Stimulated activated CD8-positive, alpha-beta memory T cell treated with anti-CD3 and anti-CD28 coated beads, Interleukin-7, amount 100 ng/mL, for 1 hour (primary cell): Measurements from ENCODE around the gene MRPL23.

Experiments
- DNase-seq, 2 donors: peaks; one replicate each; pipeline ENCODE4 v3.0.0-alpha.2; 2020; ENCODE audit warnings: low read depth in 2 of 2

MRPL23 gene

GRCh38 chr11:1946812-1947484 lies at the start of gene MRPL23:
Gene MRPL23 (plus strand): TSS chr11:1947332. CDS start chr11:1947363, 31 bp downstream.
- no peak for DNase-seq

GRCh38 chr11:1899090-1899489 lies 48.0 kb upstream of the MRPL23 start:
- DNase-seq, result no peak

GRCh38 chr11:1899686-1900085 lies 47.4 kb upstream of the MRPL23 start:
- no peak for DNase-seq

DNA sequence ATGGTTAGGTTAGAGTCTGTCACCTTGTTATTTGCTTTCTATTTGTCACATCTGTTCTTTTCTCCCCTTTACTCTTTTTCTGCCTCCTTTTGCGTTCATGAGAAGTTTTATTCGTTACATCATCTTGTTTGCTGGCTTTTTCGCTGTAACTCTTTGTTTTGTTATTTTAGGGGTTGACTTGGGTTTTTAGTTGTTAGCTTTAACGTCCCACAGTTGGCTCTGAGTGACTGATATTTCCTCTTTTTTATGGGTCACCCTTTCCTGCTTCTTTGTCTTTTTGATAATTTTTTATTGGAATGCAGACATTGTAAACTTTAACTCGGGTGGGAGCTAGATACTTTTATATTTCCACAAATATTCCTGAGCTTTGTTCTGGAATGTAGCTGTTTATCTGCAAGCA lies 41.0 kb upstream of the MRPL23 start:
- DNase-seq, result no peak

GRCh38 chr11:1906611-1907423 lies 40.3 kb upstream of the MRPL23 start:
- no peak for DNase-seq

- DNase-seq, result no peak
Measured at GRCh38 chr11:1908618-1909017, 38.5 kb upstream of the MRPL23 start.

DNA sequence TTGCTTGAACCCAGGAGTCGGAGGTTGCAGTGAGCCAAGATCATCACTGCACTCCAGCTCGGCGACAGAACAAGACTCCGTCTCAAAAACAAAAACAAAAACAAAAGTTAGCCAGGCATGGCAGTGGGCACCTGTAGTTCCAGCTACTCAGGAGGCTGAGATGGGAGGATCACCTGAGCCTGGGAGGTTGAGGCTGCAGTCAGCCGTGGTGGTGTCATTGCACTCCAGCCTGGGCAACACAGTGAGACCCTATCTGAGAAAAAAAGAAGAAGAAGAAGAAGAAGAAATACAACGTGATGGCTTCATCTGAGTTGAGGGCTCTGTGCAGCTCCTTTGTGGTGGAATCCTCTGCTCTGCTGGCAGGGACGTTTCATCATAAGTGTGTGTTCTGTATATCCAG lies 37.6 kb upstream of the MRPL23 start:
- DNase-seq, result no peak

- DNase-seq, result no peak
Measured at GRCh38 chr11:1912289-1912878, 34.7 kb upstream of the MRPL23 start.

- DNase-seq, result no peak
Measured at GRCh38 chr11:1913271-1914060, 33.7 kb upstream of the MRPL23 start.

GRCh38 chr11:1915795-1916131 lies 31.4 kb upstream of the MRPL23 start:
- DNase-seq, result no peak

DNA sequence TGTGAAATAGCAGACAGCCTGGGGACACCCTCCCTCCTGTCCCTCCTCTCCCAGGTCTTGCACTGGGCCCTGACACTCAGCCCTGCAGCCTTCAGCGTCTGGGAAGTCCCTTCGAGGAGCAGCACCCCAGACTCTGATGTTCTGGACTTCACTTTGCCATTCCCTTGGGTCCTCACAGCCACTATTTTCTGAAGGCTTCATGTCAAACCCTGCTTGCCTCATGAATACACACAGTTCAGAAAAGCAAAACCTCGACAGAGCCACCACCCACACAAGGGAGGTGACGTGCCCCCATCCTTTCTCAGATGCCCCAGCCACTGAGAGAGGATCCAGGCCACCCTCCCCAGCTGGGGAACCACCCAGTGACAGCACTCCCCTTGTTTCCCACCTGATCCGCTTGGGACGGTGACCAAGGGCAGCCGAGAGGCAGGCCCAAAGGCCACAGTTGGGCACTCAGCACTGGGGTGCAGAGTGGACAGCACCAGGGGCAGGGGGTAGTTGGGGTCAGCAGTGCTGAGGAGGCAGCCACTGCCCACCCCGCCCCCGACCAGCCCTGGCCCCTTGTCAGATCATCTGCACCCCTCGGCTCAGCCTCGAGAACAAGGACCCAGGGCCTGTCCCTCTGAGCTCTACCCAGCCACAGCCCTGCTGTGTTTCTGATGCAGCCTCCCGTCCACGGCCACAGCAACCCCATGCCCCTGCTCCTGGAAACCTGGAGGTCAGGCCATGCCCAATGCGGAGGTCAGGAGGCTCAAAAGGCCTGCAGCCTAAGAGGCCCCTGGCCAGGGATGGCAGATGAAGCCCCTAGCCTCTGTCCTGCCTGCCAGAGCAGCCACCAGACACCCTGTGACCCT lies 30.8 kb upstream of the MRPL23 start:
- DNase-seq, result no peak

DNA sequence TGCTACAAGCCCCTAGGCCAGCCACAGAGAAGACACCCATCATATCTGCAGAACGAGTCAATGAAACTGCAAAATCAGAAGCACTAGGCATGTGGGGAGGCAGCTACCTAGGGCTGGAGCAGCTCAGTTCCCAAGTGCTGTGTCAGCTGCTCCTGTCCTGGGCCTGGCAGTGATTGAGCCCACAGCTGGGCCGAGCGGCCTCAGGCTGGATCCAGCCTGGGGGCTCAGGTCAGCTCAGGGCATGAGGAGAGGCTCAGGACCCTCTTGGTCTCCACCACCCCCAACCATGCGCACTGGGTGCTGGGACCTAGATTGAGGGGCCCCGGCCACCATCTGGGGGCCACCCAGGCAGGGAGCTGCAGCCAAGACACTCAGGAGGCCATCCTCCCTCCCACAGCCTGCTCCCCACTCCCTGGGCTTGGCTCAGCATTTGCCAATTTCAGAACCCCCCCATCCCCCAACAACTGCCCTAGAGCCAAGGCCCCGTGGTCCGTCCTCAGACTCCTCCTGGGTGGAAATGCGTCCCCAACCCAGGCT lies 30.1 kb upstream of the MRPL23 start:
- no peak for DNase-seq

GRCh38 chr11:1917523-1918435 lies 29.4 kb upstream of the MRPL23 start:
- no peak for DNase-seq

DNA sequence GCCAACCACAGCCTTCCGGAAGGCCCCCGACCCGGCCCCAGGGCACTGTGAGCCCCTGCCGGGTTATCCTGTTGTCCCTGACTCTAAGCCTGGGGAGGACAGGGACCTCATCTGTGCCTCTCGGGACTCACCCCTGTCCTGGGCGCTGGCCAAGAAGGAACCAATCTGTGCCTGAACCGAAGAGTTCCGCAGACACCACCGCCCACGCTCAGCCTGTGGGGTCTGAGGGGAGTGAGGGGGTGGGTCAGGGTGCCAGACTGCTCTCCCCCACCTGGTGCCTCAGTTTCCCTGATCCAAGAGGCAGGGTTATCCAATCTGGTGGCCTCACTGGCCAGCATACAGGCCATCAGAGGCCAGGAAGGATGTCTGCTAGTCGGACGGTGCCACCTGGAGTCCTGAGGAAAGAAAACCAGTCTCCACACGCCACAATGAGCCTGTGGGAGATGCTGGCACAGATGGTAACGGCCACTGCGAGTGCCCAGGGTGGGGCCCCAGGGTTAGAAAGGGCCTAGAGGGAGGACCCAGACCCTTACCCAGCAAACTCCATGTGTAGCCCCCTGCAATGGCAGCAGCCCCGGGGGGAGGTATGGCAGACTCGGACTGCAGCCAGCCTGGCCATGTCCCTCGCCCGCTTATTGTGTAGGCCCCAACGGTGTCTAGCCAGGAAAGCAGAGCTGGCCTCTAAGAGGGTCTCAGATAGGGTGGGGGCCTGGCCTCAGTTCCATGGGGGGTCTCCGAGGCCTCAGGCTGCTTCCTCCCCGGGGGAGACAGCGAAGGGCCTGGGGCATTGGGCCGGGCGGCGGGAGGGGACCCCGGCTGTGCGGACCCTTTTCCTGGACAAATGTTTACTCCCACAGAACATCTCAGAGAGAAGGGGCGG lies 28.5 kb upstream of the MRPL23 start:
- no peak for DNase-seq

DNA sequence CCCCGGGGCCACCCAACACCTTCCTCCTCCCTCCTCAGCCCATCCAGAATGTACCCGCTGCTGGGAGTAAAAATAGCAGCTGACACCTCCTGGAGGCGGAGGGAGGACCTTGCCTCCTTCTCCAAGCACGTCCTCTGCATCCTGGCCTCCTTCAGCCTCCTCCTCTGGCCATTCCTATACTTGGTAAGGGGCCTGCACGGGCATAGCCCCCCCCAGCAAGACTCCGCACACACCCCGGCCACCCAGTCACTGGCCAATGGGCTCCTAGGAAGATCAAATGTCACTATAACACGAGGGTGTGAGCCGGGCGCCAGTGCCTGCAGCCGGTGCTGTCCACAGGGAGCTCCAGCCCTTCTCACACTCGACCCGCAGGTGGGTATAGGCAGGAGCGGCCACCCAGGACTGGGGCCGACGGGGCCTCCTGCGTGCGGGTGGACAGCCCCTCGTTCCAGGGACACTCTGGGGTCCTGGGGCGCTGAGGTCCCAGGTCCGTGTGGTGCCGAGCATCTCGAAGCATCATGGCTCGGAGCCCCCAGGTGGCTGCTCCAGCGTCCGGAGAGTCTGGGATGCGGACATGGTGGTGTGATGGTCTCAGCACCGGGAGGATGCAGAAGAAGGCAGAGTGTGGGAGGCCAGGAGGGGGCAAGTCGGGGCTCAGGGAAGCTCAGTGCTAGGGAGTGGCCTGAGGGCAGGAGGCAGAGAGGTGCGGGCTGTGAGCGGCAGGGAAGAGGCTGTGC lies 27.6 kb upstream of the MRPL23 start, which contains the start of gene TNNT3:
Gene TNNT3, plus strand, starts transcription at position 313 of the 737 bp plus-strand sequence. CDS start 3,172 bp downstream, outside the sequence.
- no peak for DNase-seq

GRCh38 chr11:1920128-1920908 lies 26.8 kb upstream of the MRPL23 start:
- no peak for DNase-seq

DNA sequence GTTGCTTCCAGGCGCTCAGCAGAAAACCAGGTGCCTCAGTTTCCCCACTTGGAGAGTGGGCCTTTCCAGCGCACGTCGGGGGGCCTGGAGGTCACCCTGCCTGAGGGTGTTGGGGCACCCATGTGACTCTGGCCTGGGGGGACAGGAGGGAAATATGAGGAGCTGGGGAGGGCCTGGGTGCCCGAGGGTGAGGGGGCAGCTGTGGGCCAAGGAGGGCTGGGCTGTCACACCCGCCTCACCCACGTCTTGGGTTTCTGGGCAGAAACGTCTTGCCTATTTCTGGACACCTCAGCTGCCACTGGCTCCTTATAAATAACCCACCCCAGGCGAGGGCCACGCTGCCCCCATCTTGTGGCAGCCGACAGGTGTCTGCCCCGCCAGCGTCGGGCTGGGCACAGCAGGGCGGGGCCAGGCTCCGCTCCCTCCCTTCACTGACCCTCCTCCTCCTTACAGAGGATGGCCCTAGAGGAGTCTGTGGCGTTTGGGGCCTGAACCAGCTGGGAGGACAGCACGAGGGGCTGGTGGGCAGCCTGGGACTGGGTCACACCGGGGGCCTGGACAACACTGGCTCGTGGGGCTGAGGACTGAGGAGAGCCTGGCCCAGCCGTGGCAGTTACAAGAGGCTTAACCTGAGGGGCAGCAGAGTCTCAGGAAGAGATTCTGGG lies 26.1 kb upstream of the MRPL23 start:
- no peak for DNase-seq
